ENCODE data around the gene ATP8A1. TPM values are rescaled to one million over a fixed set of nuclear protein-coding genes. Genes with fewer than 3 reads are reported as not detected.

Gene ATP8A1
- total RNA-seq, 4 donors from 2014 or later, result 23.8 to 74.2 (median 31.1) TPM

GRCh38 chr4:42436928-42437565 lies 219.9 kb downstream of the ATP8A1 start:
- in situ Hi-C loops (cut with MboI; ENCODE audit: low sequenced_read_pairs in 4 of 4), result no loop called here
- DNase-seq (no peak), ATAC-seq (no peak)
- TF ChIP-seq POLR2A (IDR thresholded peaks at IDR 0.05), result no peak
- TF ChIP-seq CTCF (IDR thresholded peaks at IDR 0.05 in 4 of 5, conservative IDR thresholded peaks at IDR 0.05 in 1 of 5), result no peak
- Histone ChIP-seq H3K27ac (no peak overlapping the region), H3K4me3 (no peak overlapping the region), H3K4me1 (no peaks in the 10 kb centered on the region), H3K36me3 (peaks cover 0 to 26% of the 10 kb centered on the region in 2 donors), H3K9me3 (no peaks in the 10 kb centered on the region), H3K27me3 (no peaks in the 10 kb centered on the region)
- intact Hi-C loops (cut with DNase I; ENCODE audit: low total_unique reads), result no loop called here

- DNase-seq (no peak), ATAC-seq (no peak)
- no peak for TF ChIP-seq POLR2A (IDR thresholded peaks at IDR 0.05)
- no peak for TF ChIP-seq CTCF (IDR thresholded peaks at IDR 0.05 in 4 of 5, conservative IDR thresholded peaks at IDR 0.05 in 1 of 5)
- H3K9me3 ChIP-seq, result no peaks in the 10 kb centered on the region
- intact Hi-C loops (cut with DNase I; ENCODE audit: low total_unique reads) (no loop called here), in situ Hi-C loops (cut with MboI; ENCODE audit: low sequenced_read_pairs in 4 of 4) (no loop called here)
- no peak overlapping the region for H3K4me3 ChIP-seq
- H3K4me1 ChIP-seq, result no peaks in the 10 kb centered on the region
- H3K36me3 ChIP-seq, result peaks cover 0 to 16% of the 10 kb centered on the region in 2 donors
- no peak overlapping the region for H3K27ac ChIP-seq
- H3K27me3 ChIP-seq, result no peaks in the 10 kb centered on the region
Observed at GRCh38 chr4:42428036-42428435, 228.9 kb downstream of the ATP8A1 start.

GRCh38 chr4:42425146-42426065 lies 231.5 kb downstream of the ATP8A1 start:
- DNase-seq, result no peak
- Histone ChIP-seq H3K4me3 (no peak overlapping the region), H3K4me1 (no peaks in the 10 kb centered on the region), H3K27me3 (no peaks in the 10 kb centered on the region), H3K9me3 (no peaks in the 10 kb centered on the region), H3K27ac (no peak overlapping the region), H3K36me3 (peaks cover 0 to 32% of the 10 kb centered on the region in 2 donors)
- intact Hi-C loops (cut with DNase I; ENCODE audit: low total_unique reads), result no loop called here
- in situ Hi-C loops (cut with MboI; ENCODE audit: low sequenced_read_pairs in 4 of 4), result no loop called here
- no peak for ATAC-seq
- no peak for TF ChIP-seq POLR2A (IDR thresholded peaks at IDR 0.05)
- no peak for TF ChIP-seq CTCF (IDR thresholded peaks at IDR 0.05 in 4 of 5, conservative IDR thresholded peaks at IDR 0.05 in 1 of 5)

- no peaks in the 10 kb centered on the region for H3K27me3 ChIP-seq
- H3K4me1 ChIP-seq, result no peaks in the 10 kb centered on the region
- TF ChIP-seq POLR2A (IDR thresholded peaks at IDR 0.05), result no peak
- no peak for TF ChIP-seq CTCF (IDR thresholded peaks at IDR 0.05 in 4 of 5, conservative IDR thresholded peaks at IDR 0.05 in 1 of 5)
- no peak overlapping the region for H3K27ac ChIP-seq
- intact Hi-C loops (cut with DNase I; ENCODE audit: low total_unique reads) (no loop called here), in situ Hi-C loops (cut with MboI; ENCODE audit: low sequenced_read_pairs in 4 of 4) (no loop called here)
- H3K36me3 ChIP-seq, result peaks cover 0 to 32% of the 10 kb centered on the region in 2 donors
- DNase-seq (no peak), ATAC-seq (no peak)
- no peaks in the 10 kb centered on the region for H3K9me3 ChIP-seq
- no peak overlapping the region for H3K4me3 ChIP-seq
Observed at GRCh38 chr4:42420140-42420539, 236.8 kb downstream of the ATP8A1 start.

Data from gastrocnemius medialis (tissue), 4 donors.